Pancreas (tissue), 10 donors: ENCODE results near the gene KDR. TPM values are rescaled to one million over a fixed set of nuclear protein-coding genes. Genes with fewer than 3 reads are reported as not detected.

Experiments
- ATAC-seq, 4 donors: fragments of 200-7000 bp; cut with Tn5 transposase; one replicate each; pipeline versions ENCODE4 v1.8.0 to v1.9.1; 2020; ENCODE audit warnings: mild to moderate bottlenecking in 4 of 4, moderate library complexity in 4 of 4
- DNase-seq, 6 donors: peaks; one replicate each; pipeline ENCODE4 v3.0.0-alpha.2; 2020
- FAIRE-seq: peaks from 2 replicates; lab custom pipeline; 2012; peaks lifted over from hg19 to GRCh38; lab: Jason Lieb, UNC
- H3K27ac ChIP-seq, 4 donors: fragments of 200-600 bp; sonication (generic); 1 replicate in 3 of 4; 2 replicates in 1 of 4; pipeline versions ENCODE4 v1.5.0 to v1.8.0; 2020
- H3K27me3 ChIP-seq, 4 donors: fragments of 200-600 bp; one replicate each; pipeline ENCODE4 v1.8.0; 2021
- H3K36me3 ChIP-seq, 3 donors: fragments of 200-600 bp; sonication (generic) in 1 of 3; one replicate each; pipeline versions ENCODE4 v1.5.0 to v1.8.0; 2020 to 2021
- H3K4me1 ChIP-seq, 3 donors: fragments of 200-600 bp; one replicate each; pipeline ENCODE4 v1.8.0; 2021
- H3K4me3 ChIP-seq, 4 donors: fragments of 200-600 bp; sonication (generic) in 2 of 4; one replicate each; pipeline versions ENCODE4 v1.5.0 to v1.8.0; 2020 to 2021
- H3K9me3 ChIP-seq, 4 donors: fragments of 200-600 bp; one replicate each; pipeline ENCODE4 v1.8.0; 2021
- WGBS, 2 donors: extraction: QIAGEN DNeasy Blood & Tissue Kit; methylation state at CpG; one replicate each; pipeline ENCODE4 v1.1.7; 2013; 5-methylcytosine and 5-hydroxymethylcytosine counted together
- intact Hi-C, 3 donors: fragments of 100-400 bp; cut with DNase I; formaldehyde crosslinking; loops; one replicate each; pipeline versions ENCODE4 v1.11.1 to v1.14.2; 2022
- polyA plus RNA-seq, 2 donors: library from polyadenylated mRNA; stranded (reverse); fragments of 200-250 nt; gene quantifications; one replicate each; pipeline ENCODE4 v1.2.3, GENCODE V29; 2013
- total RNA-seq, 6 donors: library from RNA; stranded (reverse); fragmentation: NEBNext Ultra II Directional in 4 of 6; extraction: Animal tissue kit (Norgen Biotek cat#: 25700) in 4 of 6; gene quantifications; one replicate each; pipeline versions ENCODE4 v1.2.1 to v1.2.4, GENCODE V29; 2021 to 2023
- TF ChIP-seq, protein P1 (sequence below), 4 donors: fragments of 200-600 bp; sonication (generic) in 3 of 4; IDR thresholded peaks; one replicate each; pipeline versions ENCODE4 v1.5.0 to v1.8.0; 2021; ENCODE audit warnings: antibody characterized with exemption in 4 of 4
- donor health status: healthy with polysubstance abuse.
- donor health status: DM: no; HTN: no; CAD: no; lungs with moderate emphysema.
- donor health status: DM: no; HTN: no; CAD: no.
- donor health status: control.
- donor health status: control.
- donor health status: Bipolar disorder and iron deficiency.
- donor health status: DM: yes; HTN: yes; CAD: no.
- donor health status: DM: no; HTN: no; CAD: no.
- donor health status: DM: no; HTN: no; CAD: no.
- donor health status: DM: yes; HTN: yes; CAD: no.

Gene KDR
- total and polyA plus RNA-seq, 8 donors: 1.6 to 9.1 (median 4.8) TPM

DNA sequence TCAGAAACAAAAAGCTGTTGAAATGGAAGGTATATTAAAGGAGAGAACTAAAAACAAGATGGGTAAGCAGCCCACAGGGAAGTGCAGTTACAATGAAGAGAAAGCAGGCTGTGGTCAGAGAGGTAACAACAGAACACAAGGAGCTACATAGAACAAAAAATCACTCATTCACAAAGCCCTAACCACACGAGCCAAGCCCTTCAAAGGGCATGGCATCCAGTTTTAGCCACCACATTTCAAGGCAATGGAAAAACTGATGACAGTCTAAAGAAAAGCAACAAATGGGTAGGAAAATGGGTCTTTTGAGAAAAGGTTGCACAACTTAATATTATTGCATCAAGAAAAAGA is 37.5 kb downstream of the KDR start:
- DNase-seq (no peak), FAIRE-seq (no peak), ATAC-seq (no peak)
- Histone ChIP-seq H3K36me3 (no peaks in the 10 kb centered on the region), H3K27me3 (no peaks in the 10 kb centered on the region), H3K4me1 (no peaks in the 10 kb centered on the region), H3K27ac (no peak overlapping the region), H3K4me3 (no peak overlapping the region), H3K9me3 (no peaks in the 10 kb centered on the region)
- intact Hi-C loops: no loop called here
- TF ChIP-seq, protein P1, sequence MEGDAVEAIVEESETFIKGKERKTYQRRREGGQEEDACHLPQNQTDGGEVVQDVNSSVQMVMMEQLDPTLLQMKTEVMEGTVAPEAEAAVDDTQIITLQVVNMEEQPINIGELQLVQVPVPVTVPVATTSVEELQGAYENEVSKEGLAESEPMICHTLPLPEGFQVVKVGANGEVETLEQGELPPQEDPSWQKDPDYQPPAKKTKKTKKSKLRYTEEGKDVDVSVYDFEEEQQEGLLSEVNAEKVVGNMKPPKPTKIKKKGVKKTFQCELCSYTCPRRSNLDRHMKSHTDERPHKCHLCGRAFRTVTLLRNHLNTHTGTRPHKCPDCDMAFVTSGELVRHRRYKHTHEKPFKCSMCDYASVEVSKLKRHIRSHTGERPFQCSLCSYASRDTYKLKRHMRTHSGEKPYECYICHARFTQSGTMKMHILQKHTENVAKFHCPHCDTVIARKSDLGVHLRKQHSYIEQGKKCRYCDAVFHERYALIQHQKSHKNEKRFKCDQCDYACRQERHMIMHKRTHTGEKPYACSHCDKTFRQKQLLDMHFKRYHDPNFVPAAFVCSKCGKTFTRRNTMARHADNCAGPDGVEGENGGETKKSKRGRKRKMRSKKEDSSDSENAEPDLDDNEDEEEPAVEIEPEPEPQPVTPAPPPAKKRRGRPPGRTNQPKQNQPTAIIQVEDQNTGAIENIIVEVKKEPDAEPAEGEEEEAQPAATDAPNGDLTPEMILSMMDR (IDR thresholded peaks at IDR 0.05): no peak
- WGBS, 2 donors: 12 to 25% methylated on average over 1 of the region's 1 CpG

- intact Hi-C loops: no loop called here
- TF ChIP-seq, protein P1 (IDR thresholded peaks at IDR 0.05): no peak
- ATAC-seq (no peak), FAIRE-seq (no peak), DNase-seq (no peak)
- Histone ChIP-seq H3K27ac (no peak overlapping the region), H3K4me3 (no peak overlapping the region), H3K36me3 (no peaks in the 10 kb centered on the region), H3K27me3 (no peaks in the 10 kb centered on the region), H3K9me3 (no peaks in the 10 kb centered on the region), H3K4me1 (no peaks in the 10 kb centered on the region)
- 39 to 46% methylated on average over 8 of the region's 8 CpGs for WGBS, 2 donors
Measured at GRCh38 chr4:55087009-55087912, 38.1 kb downstream of the KDR start.

GRCh38 chr4:55086578-55086977 is 38.8 kb downstream of the KDR start:
- TF ChIP-seq, protein P1 (IDR thresholded peaks at IDR 0.05): no peak
- Histone ChIP-seq H3K27me3 (no peaks in the 10 kb centered on the region), H3K4me3 (no peak overlapping the region), H3K9me3 (no peaks in the 10 kb centered on the region), H3K4me1 (no peaks in the 10 kb centered on the region), H3K27ac (no peak overlapping the region), H3K36me3 (no peaks in the 10 kb centered on the region)
- no peak for FAIRE-seq
- no peak for DNase-seq
- no peak for ATAC-seq
- 38 to 41% methylated on average over 6 of the region's 6 CpGs for WGBS, 2 donors
- intact Hi-C loops: no loop called here

DNA sequence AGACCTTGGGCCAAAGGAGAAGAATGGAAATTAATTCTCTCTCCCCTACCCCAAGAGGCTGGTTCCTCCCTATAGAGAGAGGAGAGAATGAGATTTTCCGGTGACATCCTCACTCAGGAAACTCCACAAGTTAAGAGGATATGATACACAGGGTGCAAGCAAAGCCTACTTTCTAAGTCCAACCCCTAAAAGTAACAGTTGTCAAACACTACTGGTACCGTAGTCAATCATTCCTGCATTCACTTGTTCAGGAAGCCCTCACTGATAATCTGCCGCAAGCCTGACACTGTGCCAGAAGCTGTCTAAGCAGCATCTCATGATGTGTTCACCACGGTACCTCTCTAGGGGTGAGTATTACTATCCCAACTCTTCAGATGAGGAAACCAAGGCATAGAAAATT is 41.7 kb downstream of the KDR start:
- DNase-seq (no peak), ATAC-seq (no peak), FAIRE-seq (no peak)
- no peaks in the 10 kb centered on the region for H3K9me3 ChIP-seq
- intact Hi-C loops: no loop called here
- no peak overlapping the region for H3K4me3 ChIP-seq
- WGBS, 2 donors: 71 to 79% methylated on average over 4 of the region's 4 CpGs
- H3K36me3 ChIP-seq: no peaks in the 10 kb centered on the region
- H3K27me3 ChIP-seq: no peaks in the 10 kb centered on the region
- TF ChIP-seq, protein P1 (IDR thresholded peaks at IDR 0.05): no peak
- no peaks in the 10 kb centered on the region for H3K4me1 ChIP-seq
- no peak overlapping the region for H3K27ac ChIP-seq

DNA sequence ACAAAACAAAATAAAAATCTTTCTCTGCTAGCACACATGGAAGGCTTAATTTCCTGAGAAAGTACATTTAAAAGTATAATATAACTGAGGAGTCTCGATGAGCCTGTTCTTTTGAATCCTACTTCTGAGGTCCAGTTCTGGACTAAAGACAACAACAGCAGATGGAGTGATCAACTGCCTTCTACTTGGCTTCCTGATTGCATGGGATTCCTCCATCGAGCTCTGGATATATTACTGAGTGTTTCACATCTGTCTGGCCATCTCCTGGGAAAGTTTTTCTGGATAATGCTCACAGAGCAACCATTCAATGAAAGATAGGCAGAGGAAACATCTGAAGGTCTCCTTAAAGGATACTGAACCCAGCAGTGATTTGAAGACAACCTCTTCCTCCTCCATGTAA is 42.6 kb downstream of the KDR start:
- Histone ChIP-seq H3K9me3 (no peaks in the 10 kb centered on the region), H3K36me3 (no peaks in the 10 kb centered on the region), H3K4me3 (no peak overlapping the region), H3K4me1 (no peaks in the 10 kb centered on the region), H3K27ac (no peak overlapping the region), H3K27me3 (no peaks in the 10 kb centered on the region)
- intact Hi-C loops: no loop called here
- FAIRE-seq: no peak
- TF ChIP-seq, protein P1 (IDR thresholded peaks at IDR 0.05): no peak
- no peak for ATAC-seq
- 39 to 47% methylated on average over 2 of the region's 2 CpGs for WGBS, 2 donors
- DNase-seq: no peak
